HL-60 (cell line): ENCODE results near the gene SRCIN1.

Experiments
- CTCF ChIP-seq: IDR thresholded peaks from one replicate; pipeline ENCODE4 v1.5.1; 2011; ENCODE audit warnings: low read length, control low read depth, inconsistent platforms; ENCODE audit not compliant: insufficient read depth
- POLR2AphosphoS5 ChIP-seq: IDR thresholded peaks from 2 replicates; pipeline ENCODE4 v1.6.1; 2012; ENCODE audit warnings: low read depth
- SPI1 ChIP-seq: IDR thresholded peaks from 2 replicates; pipeline ENCODE4 v1.6.1; 2012; ENCODE audit warnings: low read depth, mild to moderate bottlenecking, borderline replicate concordance
- TF ChIP-seq, protein P1 (sequence below): IDR thresholded peaks from 2 replicates; pipeline ENCODE4 v1.6.1; 2012; ENCODE audit warnings: low read depth; ENCODE audit not compliant: insufficient replicate concordance

GRCh38 chr17:38588788-38589174 lies 17.0 kb downstream of the SRCIN1 start:
- TF ChIP-seq CTCF (no peak), POLR2AphosphoS5 (no peak), SPI1 (no peak)
- TF ChIP-seq, protein P1, sequence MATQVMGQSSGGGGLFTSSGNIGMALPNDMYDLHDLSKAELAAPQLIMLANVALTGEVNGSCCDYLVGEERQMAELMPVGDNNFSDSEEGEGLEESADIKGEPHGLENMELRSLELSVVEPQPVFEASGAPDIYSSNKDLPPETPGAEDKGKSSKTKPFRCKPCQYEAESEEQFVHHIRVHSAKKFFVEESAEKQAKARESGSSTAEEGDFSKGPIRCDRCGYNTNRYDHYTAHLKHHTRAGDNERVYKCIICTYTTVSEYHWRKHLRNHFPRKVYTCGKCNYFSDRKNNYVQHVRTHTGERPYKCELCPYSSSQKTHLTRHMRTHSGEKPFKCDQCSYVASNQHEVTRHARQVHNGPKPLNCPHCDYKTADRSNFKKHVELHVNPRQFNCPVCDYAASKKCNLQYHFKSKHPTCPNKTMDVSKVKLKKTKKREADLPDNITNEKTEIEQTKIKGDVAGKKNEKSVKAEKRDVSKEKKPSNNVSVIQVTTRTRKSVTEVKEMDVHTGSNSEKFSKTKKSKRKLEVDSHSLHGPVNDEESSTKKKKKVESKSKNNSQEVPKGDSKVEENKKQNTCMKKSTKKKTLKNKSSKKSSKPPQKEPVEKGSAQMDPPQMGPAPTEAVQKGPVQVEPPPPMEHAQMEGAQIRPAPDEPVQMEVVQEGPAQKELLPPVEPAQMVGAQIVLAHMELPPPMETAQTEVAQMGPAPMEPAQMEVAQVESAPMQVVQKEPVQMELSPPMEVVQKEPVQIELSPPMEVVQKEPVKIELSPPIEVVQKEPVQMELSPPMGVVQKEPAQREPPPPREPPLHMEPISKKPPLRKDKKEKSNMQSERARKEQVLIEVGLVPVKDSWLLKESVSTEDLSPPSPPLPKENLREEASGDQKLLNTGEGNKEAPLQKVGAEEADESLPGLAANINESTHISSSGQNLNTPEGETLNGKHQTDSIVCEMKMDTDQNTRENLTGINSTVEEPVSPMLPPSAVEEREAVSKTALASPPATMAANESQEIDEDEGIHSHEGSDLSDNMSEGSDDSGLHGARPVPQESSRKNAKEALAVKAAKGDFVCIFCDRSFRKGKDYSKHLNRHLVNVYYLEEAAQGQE, result no peak
